Large intestine (tissue), 3 donors: ENCODE data around the gene PAX9. TPM values are rescaled to one million over a fixed set of nuclear protein-coding genes. Genes with fewer than 3 reads are reported as not detected.

Source experiments
- DNase-seq, 2 donors: peaks; one replicate each; pipeline versions ENCODE4 v3.0.0 to v3.0.0-alpha.2; 2013
- H3K27ac ChIP-seq: one replicate; pipeline ENCODE4 v1.5.1; 2013; ENCODE audit warnings: low read length
- H3K27me3 ChIP-seq: 2 replicates; pipeline ENCODE4 v1.6.1; 2013; ENCODE audit warnings: low read length; ENCODE audit not compliant: control insufficient read depth, insufficient read depth
- H3K36me3 ChIP-seq: 2 replicates; pipeline ENCODE4 v1.6.1; 2013; ENCODE audit warnings: low read length; ENCODE audit not compliant: control insufficient read depth, insufficient read depth
- H3K4me1 ChIP-seq: one replicate; pipeline ENCODE4 v1.6.1; 2013; ENCODE audit warnings: low read length; ENCODE audit not compliant: control insufficient read depth, insufficient read depth
- H3K4me3 ChIP-seq: one replicate; pipeline ENCODE4 v1.5.1; 2013; ENCODE audit warnings: low read length
- H3K9me3 ChIP-seq: one replicate; pipeline ENCODE4 v1.6.1; 2013; ENCODE audit warnings: mild to moderate bottlenecking, low read depth, low read length, moderate library complexity; ENCODE audit not compliant: control insufficient read depth
- WGBS: methylation state at CpG from one replicate; pipeline ENCODE4 v1.1.5; 2013; ENCODE audit warnings: low lambda C conversion rate; ENCODE audit not compliant: insufficient coverage; 5-methylcytosine and 5-hydroxymethylcytosine counted together
- polyA plus RNA-seq: library from polyadenylated mRNA; unstranded; fragments of 120-200 nt; gene quantifications from one replicate; pipeline ENCODE4 v1.2.1, GENCODE V29; 2013

The PAX9 gene
- polyA plus RNA-seq, 1 donor, result 0.06 TPM

DNA sequence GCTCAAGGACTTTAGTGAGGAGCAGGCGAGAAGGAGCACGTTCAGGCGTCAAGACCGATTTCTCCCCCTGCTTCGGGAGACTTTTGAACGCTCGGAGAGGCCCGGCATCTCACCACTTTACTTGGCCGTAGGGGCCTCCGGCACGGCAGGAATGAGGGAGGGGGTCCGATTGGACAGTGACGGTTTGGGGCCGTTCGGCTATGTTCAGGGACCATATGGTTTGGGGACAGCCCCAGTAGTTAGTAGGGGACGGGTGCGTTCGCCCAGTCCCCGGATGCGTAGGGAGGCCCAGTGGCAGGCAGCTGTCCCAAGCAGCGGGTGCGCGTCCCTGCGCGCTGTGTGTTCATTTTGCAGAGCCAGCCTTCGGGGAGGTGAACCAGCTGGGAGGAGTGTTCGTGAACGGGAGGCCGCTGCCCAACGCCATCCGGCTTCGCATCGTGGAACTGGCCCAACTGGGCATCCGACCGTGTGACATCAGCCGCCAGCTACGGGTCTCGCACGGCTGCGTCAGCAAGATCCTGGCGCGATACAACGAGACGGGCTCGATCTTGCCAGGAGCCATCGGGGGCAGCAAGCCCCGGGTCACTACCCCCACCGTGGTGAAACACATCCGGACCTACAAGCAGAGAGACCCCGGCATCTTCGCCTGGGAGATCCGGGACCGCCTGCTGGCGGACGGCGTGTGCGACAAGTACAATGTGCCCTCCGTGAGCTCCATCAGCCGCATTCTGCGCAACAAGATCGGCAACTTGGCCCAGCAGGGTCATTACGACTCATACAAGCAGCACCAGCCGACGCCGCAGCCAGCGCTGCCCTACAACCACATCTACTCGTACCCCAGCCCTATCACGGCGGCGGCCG lies 1.1 kb downstream of the PAX9 start:
- no peaks in the 10 kb centered on the region for H3K36me3 ChIP-seq
- peaks cover 98% of the 10 kb centered on the region for H3K27me3 ChIP-seq
- WGBS, result no CpG with 5 or more reads among the region's 71 CpGs
- no peak for DNase-seq
- no peak overlapping the region for H3K27ac ChIP-seq
- H3K4me3 ChIP-seq, result no peak overlapping the region
- peaks cover 35% of the 10 kb centered on the region for H3K9me3 ChIP-seq
- peaks cover 31% of the 10 kb centered on the region for H3K4me1 ChIP-seq

DNA sequence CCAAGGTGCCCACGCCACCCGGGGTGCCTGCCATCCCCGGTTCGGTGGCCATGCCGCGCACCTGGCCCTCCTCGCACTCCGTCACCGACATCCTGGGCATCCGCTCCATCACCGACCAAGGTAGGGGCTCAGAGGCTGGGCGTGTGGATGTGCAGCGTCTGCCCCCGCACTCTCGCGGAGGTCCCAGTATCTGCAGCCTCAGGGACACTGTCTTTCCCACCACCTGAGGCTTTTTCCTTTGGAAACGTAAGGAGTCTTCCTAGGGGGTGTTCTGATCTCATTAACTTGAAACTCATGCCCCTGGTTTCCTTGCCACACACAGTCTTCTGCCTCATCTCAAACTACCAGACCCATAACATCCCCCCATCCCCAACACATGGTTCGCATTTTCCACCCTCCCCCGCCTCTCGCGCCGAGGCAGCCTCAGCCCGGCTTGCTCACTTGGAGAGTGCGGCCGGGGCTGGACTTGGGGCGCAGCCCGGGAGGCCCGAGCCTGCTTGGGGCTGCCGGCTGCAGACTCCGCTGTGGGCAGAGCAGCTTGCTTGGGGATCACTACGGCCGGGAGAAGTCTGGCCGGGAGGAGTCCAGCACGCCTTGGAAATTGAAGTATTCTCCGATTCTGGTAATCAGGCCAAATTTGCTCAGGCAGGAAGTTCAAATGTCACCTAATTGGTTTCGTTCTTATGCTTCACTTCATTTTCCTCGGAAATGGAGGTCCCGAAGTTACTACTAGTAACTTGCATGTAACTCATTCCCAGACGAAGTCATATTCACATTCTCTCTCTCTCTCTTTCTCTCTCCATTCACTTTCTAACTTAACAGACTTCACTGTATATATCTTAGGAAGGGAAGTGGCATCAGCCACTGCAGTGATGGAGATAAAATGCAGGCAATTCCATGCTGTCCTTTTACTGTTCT lies 2.0 kb downstream of the PAX9 start:
- Histone ChIP-seq H3K9me3 (peaks cover 29% of the 10 kb centered on the region), H3K27me3 (peaks cover 98% of the 10 kb centered on the region), H3K27ac (no peak overlapping the region), H3K4me1 (peaks cover 30% of the 10 kb centered on the region), H3K4me3 (no peak overlapping the region), H3K36me3 (no peaks in the 10 kb centered on the region)
- no peak for DNase-seq
- WGBS, result 0% methylated on average over 2 of the region's 39 CpGs

DNA sequence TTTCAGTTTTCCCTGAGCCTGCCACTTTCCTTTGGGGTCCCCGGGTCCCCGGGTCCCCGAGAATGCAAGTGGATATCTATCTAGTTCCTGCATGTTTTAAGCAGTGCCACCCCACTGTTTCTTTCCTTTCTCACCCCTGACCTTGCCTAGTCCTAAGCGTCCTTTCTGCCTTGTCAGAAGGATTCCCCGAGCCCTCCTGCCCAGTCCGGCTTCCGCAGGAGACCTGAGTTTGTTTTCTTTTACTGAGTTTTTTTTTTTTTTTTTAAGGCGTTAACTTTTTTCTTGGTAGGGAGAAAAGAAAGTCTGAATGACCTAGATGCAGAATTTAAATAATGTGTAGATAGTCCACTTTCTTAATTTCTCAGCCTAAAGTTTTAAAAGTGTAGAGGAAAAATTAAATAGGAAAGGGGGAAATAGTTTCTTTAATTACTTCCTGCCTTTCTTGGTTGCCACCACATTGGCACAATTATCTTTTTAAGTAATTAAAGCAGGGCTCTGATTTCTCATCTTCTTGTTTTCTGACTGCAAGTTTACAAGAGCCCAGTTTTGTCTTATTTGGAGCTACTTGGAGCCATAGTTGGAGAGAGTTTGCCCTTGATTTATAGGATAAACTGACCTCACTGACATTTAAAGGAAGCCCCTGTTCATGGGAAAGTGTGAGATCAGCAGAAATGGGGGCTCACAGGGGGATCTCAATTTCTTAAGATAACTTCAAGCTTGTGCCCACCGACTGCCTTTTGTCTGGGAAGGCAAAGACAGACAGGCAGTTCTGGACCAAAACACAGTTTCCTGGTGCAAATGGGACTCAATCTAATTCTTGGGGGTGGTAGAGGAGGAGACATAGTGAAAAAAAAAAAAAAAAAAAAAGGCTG lies 2.9 kb downstream of the PAX9 start:
- H3K4me1 ChIP-seq, result peaks cover 27% of the 10 kb centered on the region
- H3K9me3 ChIP-seq, result peaks cover 24% of the 10 kb centered on the region
- peaks cover 89% of the 10 kb centered on the region for H3K27me3 ChIP-seq
- H3K27ac ChIP-seq, result no peak overlapping the region
- DNase-seq, result no peak
- WGBS, result 4% methylated on average over 3 of the region's 9 CpGs
- no peaks in the 10 kb centered on the region for H3K36me3 ChIP-seq
- no peak overlapping the region for H3K4me3 ChIP-seq

DNA sequence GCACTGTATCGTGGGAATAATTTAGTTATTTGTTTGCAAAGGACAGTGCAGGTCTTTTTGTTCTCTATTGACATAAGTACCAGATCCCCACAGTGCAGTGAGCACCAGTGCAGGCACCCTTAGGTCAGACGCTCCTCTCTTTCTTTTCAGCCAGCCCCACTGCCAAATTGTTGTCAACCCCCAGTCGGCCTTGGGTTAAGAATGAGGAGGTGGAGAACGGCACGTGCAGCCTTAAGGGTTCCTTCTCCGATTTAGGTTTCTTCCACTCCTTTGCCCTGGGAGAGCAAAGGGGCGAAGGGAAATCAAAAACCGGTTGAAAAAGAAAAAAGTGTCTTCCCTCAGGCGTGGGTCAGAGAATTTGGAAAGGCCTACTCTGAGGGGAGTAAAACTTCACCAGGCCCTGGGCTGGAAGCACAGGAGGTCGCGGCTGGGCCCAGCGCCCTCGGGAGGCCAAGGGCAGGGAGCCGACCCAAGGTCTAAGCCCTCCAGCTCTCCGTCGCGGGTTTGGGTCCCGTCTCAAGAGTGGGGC lies 4.3 kb downstream of the PAX9 start:
- no peak for DNase-seq
- 20% methylated on average over 1 of the region's 18 CpGs for WGBS
- H3K4me1 ChIP-seq, result peaks cover 26% of the 10 kb centered on the region

DNA sequence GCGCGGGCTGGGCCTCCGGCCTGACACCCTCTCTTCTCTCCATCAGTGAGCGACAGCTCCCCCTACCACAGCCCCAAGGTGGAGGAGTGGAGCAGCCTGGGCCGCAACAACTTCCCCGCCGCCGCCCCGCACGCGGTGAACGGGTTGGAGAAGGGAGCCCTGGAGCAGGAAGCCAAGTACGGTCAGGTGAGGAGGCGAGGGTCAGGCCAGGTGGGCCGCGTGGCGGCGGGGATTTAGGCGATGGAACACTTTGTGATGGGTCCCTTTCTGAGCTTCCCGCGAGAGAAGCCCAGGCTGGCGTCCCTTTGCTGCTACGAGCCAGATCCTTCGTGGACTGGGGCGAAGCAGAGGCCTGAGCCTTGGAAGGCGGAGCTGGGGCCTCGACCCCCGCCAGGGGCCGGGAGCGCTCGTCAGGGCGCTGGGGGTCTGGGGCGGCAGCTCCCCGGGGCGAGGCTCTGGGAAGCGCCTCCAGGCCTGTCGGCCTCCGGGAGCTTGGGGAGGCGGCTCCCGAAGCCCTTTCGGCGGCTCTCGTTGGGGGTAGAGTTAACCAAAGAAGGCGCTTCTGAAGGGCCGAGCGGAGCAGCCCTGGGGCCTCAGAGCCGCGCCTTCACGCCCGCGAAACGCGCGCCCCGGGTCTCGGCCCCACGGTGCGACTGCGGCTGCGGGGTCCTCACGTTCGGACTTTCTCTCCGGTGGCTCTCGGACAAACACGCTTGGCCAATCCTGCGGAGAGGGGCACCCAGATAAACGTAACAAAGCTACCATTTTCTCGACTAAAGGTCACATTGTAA lies 5.0 kb downstream of the PAX9 start:
- no CpG with 5 or more reads among the region's 68 CpGs for WGBS
- H3K27me3 ChIP-seq, result peaks cover 68% of the 10 kb centered on the region
- H3K27ac ChIP-seq, result no peak overlapping the region
- H3K4me3 ChIP-seq, result no peak overlapping the region
- H3K4me1 ChIP-seq, result peaks cover 19% of the 10 kb centered on the region
- DNase-seq, result no peak
- H3K36me3 ChIP-seq, result no peaks in the 10 kb centered on the region
- peaks cover 19% of the 10 kb centered on the region for H3K9me3 ChIP-seq

More for the DNA sequence above, 4.3 kb downstream of the PAX9 start:
- H3K36me3 ChIP-seq, result no peaks in the 10 kb centered on the region
- peaks cover 75% of the 10 kb centered on the region for H3K27me3 ChIP-seq
- peaks cover 22% of the 10 kb centered on the region for H3K9me3 ChIP-seq
- no peak overlapping the region for H3K4me3 ChIP-seq
- no peak overlapping the region for H3K27ac ChIP-seq

DNA sequence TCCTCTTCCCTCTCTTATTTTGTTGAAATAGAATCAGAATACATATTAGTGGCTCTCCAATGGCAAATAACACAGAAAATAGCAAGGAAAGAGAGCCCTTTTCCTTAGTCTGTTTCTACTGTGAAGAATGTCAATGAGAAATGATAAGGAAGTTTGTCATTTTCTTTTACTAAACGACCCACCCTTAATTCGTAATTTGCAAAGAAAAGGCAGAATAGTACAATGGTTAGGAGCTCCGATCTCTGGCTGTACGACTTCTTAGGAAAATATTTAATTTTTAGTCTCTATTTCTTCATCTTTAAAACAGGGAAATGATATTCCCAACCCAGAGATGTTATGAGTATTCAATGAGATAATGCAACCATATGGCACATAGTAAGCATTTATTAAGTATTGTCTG lies 6.0 kb downstream of the PAX9 start:
- peaks cover 14% of the 10 kb centered on the region for H3K9me3 ChIP-seq
- H3K4me1 ChIP-seq, result peaks cover 10% of the 10 kb centered on the region
- H3K36me3 ChIP-seq, result no peaks in the 10 kb centered on the region
- no peak for DNase-seq
- peaks cover 58% of the 10 kb centered on the region for H3K27me3 ChIP-seq
- H3K27ac ChIP-seq, result no peak overlapping the region
- H3K4me3 ChIP-seq, result no peak overlapping the region
- WGBS, result 0% methylated on average over 1 of the region's 4 CpGs

DNA sequence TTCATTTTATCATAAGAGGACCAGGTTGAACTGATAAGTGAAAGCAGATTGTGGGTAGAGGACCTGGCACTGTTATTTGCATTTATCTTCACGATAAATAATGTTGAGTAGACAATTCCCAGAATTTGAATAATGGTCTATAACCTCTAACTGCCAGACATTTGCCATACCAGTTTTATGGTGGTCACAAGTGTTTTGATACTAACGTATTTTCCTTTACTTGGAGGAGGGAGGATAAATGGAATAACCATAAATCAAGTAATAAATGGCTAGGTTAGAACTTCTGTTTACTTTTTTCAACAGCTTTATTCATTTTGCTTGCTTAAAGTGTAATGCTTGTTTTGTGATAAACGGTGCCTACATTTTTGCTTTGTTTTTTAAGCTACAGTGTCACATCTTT lies 9.5 kb downstream of the PAX9 start:
- no peak for DNase-seq

DNA sequence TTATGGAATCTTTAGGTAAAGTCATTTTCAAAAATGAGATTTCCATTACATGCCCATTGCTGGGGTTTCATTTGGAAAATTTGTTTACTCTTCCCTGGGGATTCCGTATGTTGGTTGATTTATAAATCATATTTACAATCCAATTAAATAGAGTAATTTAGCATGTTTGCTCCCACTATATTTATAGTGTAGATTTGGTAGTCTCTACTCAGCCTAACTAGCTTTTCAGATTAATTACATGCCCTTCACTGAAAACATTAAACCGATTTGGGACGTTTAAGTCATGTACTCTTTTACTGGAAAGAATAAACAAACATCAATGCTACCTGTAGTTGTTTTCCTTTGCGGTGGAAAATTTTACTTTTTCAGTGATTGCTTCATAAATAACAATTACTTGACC lies 10.4 kb downstream of the PAX9 start:
- peaks cover 29% of the 10 kb centered on the region for H3K27me3 ChIP-seq
- no peak overlapping the region for H3K4me3 ChIP-seq
- no peaks in the 10 kb centered on the region for H3K9me3 ChIP-seq
- H3K36me3 ChIP-seq, result no peaks in the 10 kb centered on the region
- no peak for DNase-seq
- WGBS, result 88% methylated on average over 3 of the region's 4 CpGs
- H3K27ac ChIP-seq, result no peak overlapping the region
- H3K4me1 ChIP-seq, result no peaks in the 10 kb centered on the region

More for the DNA sequence above, 9.5 kb downstream of the PAX9 start:
- Histone ChIP-seq H3K4me1 (peaks cover 2% of the 10 kb centered on the region), H3K4me3 (no peak overlapping the region), H3K27ac (no peak overlapping the region), H3K36me3 (no peaks in the 10 kb centered on the region), H3K9me3 (peaks cover 9% of the 10 kb centered on the region), H3K27me3 (peaks cover 35% of the 10 kb centered on the region)
- WGBS, result 55% methylated on average over 2 of the region's 3 CpGs

DNA sequence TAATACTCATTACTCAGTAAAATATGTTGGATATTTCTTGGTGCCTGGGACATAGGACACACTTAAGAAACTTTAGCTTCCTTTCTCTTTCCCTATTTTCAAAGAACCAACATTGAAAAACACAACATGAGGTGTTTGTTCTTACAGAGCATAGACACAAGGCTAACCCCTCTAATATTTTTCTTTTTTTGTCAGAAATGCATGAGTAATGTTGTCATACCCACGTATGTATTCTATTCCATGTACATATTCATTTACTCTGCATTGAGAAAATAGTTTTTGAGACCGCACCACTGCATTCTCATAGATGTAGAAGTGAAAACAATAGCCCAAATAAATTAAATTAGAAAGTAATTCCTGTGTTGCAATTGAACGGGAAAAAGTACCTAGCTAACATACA lies 13.0 kb downstream of the PAX9 start:
- no peaks in the 10 kb centered on the region for H3K4me1 ChIP-seq
- 87% methylated on average over 3 of the region's 3 CpGs for WGBS
- no peak overlapping the region for H3K27ac ChIP-seq
- DNase-seq, result no peak
- H3K4me3 ChIP-seq, result no peak overlapping the region
- H3K36me3 ChIP-seq, result no peaks in the 10 kb centered on the region
- peaks cover 18% of the 10 kb centered on the region for H3K27me3 ChIP-seq
- no peaks in the 10 kb centered on the region for H3K9me3 ChIP-seq
